GM19397 (cell line): ENCODE results near the gene TLR1.
"Not testable (repeated sequence)": the region's sequence is repeated elsewhere in the genome, so short reads cannot be mapped to it uniquely, and the experiment has no call there.

Source experiments
- ATAC-seq: cut with Tn5 transposase; IDR thresholded peaks from one replicate; pipeline ENCODE4 v1.9.1; 2021; ENCODE audit warnings: mild to moderate bottlenecking, moderate library complexity; ENCODE audit not compliant: unreplicated experiment

TLR1 gene

DNA sequence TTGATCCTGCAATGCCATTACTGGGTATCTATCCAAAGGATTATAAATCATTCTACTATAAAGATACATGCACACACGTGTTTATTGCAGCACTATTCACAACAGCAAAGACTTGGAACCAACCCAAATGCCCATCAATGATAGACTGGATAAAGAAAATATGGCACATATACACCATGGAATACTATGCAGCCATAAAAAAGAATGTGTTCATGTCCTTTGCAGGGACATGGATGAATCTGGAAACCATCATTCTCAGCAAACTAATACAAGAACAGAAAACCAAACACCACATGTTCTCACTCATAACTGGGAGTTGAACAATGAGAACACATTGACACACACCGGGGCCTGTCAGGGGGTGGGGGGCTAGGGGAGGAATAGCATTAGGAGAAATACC lies 26.7 kb downstream of the TLR1 start:
- ATAC-seq, result not testable (repeated sequence)

DNA sequence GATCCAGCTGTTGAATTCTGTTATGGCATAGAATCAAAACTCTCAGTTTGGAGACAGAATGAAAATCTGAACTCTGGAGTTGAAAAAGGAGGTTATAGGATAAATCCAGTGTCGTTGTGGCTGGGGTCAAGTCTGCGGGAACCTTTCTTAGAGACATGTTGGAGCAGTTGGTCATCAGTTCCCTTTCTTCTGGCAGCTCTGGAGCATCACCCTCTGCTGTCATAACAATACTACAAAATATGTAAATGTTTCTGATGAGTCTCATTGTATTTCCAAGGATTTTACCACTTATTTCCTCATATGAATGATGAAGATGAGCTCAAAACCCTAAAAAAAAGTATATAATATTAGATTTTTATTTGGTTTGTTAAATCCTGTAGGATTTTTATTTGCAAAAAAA lies 29.3 kb downstream of the TLR1 start:
- no peak for ATAC-seq

DNA sequence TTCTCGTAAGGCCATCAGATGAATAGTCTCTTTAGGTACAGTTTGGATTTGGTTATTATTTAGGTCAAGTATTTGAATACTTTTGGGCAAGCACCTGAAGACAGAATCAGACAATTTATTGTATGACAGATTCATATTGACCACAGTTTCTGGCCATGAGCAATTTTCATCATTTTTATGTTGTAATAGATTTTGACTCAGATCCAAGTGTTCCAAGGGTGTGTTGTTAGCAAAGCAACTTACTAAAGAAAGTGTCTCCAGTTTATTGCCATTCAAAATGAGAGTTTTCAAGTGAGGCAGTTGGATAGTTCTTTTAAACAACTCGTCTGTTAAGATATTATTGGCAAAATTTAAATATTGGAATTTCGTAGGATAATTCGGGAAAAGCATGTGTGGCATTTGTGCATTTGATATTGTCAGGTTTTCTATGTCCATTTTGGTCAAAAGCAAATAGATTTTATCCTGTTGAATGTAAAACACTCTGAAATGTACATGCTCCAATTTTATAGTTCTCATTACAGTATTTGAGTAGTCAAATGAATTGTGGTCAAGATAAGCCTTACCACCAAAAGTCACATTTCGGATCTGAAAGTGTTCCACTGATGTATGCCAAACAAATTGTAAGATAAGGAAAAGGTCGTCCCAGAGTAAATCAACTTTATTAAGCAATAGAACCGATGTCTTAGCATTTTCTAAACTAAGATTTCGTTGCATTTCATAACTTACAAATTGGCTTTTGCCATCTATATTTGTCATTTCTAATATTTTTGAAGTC lies 30.2 kb downstream of the TLR1 start:
- ATAC-seq, result no peak

DNA sequence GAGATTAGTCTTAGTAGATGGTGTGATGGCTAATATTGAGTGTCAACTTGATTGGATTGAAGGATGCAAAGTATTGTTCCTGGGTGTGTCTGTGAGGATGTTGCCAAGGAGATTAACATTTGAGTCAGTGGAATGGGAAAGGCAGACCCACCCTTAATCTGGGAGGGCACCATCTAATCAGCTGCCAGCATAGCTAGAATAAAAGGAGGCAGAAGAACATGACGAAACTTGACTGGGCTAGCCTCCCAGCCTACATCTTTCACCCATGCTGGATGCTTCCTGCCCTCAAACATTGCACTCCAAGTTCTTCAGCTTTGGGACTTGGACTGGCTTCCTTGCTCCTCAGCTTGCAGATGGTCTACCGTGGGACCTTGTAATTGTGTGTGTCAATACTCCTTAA lies 34.3 kb downstream of the TLR1 start:
- ATAC-seq, result not testable (repeated sequence)

DNA sequence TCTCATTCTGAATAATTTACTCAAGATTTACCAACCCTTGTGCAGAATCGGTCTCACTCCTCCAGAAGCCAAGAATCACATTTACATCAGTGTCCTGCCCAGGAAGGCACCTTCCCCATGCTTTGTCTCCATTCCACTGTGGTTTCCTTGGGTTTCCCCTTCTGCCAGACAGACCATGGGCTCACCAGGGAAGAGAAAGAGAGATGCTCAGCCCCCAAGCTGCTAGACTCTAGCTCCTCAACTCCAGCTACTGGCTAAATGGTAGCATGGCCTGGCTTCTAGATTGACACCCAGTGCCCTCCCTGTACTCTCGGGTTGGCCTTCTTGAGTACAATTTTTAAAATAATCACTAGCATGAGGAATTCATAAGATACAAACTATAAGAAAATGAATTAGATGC lies 34.7 kb downstream of the TLR1 start:
- no peak for ATAC-seq

DNA sequence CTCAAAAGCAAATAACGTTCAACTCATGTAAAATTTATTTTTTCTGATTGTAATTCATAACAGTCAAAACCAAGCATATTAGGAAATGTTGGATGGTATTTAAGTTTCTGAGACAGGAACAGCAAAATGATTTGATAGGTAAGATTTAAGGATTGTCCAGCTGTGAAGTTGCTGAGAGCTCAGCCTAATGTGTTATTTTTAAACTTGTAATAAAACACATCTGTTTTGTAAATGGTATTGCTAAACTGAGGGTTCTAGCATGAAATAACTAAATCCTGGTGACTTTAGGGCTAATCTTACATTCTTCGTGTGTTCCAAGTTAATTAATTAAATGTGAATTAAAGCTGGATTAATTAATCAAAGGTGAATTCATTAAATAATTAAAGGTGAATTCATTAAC lies 35.1 kb downstream of the TLR1 start:
- ATAC-seq, result no peak

DNA sequence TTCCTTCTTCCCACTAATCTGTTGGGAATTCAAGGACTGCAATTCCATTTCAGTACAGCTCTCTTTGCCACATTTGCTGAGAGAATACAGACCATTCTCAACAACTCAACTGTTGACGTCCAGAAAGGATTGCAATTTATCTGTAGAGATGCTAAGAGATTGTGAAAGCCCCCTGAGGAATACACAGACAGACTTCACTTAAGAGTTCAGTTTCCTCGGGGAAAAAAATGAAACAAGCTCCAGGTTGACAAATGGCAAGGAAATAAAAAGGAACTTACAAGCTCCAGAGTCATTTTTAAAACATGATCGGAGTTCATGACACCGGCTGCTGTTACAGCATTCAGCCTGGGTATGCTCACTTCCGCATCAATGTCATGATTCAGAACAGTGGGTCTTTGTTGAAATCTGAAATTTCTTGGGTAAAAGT lies 35.6 kb downstream of the TLR1 start:
- ATAC-seq, result no peak

DNA sequence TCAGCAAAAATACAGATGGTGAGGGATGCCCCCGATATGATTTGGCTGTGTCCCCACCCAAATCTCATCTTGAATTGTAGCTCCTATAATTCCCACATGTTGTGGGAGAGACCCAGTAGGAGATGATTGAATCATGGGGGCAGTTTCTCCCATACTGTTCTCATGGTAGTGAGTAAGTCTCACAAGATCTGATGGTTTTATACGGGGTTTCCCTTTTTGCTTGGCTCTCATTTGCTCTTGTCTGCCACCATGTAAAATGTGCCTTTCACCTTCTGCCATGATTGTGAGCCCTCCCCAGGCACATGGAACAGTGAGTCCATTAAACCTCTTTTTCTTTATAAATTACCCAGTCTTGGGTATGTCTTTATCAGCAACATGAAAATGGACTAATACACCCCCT lies 37.7 kb downstream of the TLR1 start:
- not testable (repeated sequence) for ATAC-seq

DNA sequence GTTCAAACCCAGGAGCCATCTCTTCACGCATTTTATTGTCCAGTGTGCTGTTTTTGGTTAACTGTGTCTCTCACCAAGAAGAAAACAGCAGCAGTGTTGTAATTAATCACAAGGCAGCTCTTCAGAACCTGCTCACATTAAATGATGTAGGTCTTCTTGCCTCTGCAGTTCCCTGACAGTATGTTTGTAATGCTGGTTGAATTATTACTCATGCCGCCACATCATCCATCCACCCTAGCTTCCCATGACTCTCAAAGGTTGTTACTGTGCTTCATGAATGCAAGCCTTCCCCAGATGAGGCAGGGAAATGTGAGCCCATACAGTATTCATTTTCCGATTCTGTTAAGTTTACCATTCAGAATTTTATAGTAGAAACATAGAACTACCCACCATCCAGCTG lies 39.2 kb downstream of the TLR1 start:
- no peak for ATAC-seq

DNA sequence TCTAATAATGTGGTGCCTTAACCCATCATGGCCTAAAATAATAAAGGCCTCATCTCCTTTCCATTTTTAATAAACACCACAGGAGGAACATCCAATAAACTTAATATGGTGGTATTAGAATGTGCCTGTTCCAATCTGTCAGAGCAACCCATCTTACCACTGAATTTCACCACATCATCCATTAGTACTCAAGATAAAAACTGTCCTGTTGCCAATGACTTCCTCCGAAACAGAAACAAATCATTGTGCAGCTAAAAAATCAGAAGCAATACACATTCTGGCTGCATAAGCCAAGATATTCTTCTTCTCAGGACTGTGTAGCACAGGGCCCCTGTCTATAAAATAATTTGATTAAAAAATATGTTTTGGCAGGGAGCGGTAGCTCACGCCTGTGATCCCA lies 40.3 kb downstream of the TLR1 start:
- no peak for ATAC-seq

DNA sequence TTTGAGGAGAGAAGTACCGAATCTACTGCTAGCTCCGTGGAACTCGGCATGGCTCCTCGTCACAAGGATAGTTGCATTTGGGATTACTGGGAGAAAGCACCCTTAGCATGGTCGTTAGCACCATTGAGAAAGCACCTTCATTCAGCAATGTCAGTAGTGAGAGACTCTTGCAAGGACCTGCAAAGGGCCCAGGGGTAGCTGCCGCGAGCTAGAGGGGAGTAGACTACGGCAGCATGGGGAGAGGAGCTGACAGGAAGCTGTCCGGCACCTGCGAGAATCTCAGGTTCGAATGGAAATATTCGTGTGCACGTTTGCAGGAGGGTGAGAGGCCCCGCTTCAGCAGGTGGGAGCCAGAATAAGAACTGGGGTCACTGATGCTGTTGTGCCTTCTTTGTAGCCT lies 42.0 kb downstream of the TLR1 start:
- ATAC-seq, result no peak

DNA sequence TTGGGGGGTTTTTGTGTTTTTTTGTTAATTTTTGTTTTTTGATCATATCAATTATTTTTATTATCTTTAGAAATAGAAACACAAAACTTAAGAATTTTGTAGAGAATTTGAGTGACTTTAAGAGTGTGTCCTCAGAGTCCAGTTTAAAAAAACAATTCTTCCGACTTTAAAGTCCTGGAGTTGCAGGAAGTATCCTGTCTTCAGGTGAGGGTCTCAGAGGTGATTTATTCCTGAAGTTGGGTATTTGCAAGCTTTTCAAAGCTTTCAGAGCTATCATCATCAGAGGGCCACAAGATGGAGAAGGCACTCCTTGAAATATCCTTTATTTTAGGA lies 44.8 kb downstream of the TLR1 start:
- ATAC-seq, result no peak

DNA sequence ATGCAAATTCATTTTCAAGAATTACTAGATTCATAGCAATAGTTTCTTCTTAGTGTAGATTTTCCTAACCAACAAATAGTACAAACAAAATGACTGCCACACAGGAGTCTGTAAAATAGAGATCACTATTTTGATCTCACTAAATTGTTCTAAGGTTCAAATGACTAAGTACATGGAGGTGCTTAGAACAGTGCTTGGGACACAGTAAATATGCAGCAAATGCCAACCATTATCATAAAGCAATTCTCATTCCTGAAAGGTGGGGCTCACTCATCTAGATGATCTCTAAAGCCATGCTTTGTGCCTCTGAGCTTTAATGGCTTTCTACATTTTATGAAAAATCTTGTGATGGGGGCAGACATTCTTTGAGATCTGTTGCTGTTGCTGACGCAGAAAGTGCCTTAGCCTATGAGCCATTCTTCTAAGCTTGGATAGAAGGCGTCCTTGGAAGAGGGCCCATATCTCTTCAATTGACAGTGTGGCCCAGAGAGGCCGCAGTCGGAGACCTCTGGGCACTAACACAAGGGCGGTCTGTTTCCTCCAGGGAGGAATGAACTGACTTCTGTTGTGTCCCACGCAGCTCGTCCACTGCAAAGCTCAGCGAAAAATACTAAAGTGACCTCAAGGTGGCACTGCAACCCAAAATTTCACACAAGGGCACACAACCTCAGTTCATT lies 45.3 kb downstream of the TLR1 start:
- ATAC-seq, result no peak

DNA sequence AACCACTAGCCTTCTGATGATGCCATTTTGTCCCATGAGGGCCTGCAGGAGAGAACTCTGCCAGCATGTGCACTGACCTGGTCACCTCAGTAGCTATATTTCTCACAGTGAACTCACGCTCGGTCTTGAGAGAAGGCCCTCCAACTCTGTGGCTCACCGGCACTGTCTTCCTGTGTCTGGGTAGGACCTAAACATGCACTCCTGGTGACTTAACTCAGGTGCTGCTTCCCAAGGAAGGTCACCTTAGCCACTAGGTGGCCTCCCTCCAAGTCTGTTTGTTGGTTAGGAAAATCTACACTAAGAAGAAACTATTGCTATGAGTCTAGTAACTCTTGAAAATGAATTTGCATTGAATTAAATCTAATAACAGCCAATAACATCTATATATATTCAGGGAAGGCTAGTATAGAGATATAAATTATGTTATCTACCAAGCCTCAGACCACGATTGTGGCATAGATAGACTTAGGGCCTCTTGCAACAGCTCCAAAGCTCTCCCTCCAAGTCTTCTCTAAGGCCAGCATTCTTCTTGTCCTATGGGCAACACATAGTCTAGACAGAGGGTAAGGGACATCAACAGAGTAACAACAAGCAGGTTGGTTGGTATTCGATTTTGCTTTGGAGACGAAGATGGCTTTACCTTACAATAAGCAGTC lies 46.5 kb downstream of the TLR1 start:
- no peak for ATAC-seq

DNA sequence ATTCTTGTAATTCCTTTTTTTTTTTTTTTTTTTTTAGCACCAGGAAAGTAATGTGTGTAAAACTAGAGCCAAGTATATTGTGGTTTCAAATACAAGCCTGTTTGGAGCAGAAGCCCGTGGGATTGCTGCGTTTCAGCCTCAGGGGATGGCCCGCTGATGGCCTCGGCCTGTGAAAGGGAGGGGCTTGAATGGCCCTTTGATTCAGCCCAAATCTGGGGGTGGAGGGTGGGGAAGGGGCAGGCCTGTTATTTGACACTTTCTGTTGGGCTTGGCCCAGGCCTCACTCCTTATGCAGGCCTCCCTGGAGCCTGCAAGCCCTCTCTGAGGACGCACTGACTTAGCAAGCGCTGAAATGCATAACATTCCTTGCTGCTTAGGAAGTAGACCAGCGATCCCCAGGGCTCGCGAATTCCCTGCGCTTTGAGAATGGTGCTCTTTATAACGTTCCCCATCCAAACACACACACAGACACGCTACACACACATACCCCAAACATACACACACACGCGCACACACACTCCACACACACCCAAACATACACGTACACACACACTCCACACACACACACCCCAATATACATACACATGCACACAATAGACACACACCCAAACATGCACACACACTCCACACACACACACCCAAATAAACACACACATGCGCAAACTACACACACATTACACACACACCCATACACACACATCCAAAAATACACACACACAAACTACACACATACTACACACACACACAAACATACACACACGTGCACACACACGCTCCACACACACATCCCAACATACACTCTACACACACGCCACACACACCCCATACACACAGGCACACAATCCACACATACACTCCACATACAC lies 51.4 kb downstream of the TLR1 start:
- no peak for ATAC-seq

DNA sequence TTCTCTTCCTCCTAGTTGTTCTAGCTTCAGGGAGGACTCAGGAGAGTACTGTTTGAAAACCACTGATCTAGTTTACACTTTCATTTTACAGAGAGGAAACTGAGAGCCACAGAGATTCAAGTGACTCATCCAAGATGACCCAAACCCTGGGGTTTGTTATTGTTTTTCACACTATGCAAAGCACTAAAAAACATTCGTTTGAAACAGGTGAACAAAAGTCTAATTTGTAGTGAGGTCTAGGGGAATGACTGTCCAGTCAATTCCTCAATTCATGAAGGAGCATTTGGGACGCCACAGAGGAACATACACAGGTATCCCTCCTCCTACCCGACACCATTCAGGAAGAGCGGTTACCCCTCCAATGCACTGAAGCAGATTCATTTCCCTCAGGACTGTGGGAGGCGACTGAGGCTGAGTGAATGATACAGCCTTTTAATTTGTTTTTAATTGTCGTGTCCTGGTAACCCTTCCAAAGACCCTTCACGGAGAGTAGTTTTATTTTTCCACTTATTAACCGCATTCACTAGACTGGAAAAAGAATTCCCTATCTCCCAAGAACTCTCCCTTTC lies 52.1 kb downstream of the TLR1 start:
- ATAC-seq, result peak; percentile 84

DNA sequence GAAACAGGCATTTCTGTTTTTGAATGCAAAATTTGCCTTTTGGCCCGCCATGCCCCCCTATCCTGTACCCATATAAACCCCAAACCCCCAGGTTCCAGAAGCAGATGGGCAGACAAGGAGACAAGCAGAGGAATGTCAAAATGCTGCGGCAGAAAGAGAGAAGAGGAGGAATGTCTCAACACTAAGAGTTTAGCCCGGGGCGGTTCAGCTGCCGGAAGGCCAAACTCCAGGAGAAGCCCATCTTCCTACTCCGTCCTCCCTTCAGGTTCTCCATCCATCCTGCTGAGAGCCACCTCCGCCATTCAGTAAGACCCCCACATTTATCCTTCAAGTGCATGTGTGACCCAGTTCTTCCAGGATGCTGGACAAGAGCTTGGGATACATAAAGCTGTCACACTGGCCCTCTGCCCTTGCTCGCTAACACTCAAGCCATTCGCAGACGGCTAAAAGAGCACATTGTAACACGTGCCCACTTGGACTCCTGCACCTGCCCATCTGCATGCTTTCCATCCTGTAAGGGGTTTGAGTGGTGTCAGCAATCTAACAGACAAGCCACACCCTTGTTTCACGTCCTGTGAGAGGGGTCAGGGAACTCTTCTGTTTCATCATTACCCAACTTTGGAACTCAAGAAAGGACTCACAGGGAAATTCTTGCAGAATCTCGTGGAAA lies 53.1 kb downstream of the TLR1 start:
- ATAC-seq, result no peak

DNA sequence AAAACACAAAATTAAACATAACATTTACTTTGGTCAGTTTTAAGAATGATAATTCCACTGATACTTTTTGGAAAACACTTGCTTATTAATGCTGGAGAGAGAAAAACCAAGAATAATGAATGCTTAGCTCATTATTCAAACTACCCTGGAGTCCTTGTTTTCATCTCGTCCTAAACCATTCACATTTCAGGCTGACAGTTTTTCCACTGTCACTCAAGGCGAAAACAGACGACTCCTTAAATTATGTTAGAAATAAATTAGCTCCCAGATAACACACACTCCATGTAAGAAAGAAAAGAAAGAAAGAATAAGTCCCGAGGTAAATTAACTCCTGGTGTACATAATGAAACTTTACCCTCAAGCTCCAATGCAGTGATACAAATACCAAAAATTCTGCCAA lies 55.3 kb downstream of the TLR1 start:
- ATAC-seq, result no peak

DNA sequence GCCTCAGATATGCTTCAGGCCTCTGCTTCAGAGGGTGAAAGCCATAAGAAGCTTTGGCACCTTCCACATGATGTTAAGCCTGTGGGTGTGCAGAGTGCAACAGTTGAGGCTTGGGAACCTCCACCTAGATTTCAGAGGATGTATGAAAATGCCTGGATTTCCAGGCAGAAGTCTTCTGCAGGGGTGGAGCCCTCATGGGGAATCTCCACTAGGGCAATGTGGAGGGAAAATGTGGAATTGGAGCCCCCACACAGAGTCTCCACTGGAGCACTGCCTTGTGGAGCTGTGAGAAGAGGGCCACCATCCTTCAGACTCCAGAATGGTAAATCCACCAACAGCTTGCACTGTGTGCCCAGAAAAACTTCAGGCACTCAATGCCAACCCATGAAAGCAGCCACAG lies 57.0 kb downstream of the TLR1 start:
- no peak for ATAC-seq
